Fibroblast of the aortic adventitia (primary cell): ENCODE measurements around the gene HERC2. TPM values are rescaled to one million over a fixed set of nuclear protein-coding genes. Genes with fewer than 3 reads are reported as not detected.
"Not testable (repeated sequence)": the region's sequence is repeated elsewhere in the genome, so short reads cannot be mapped to it uniquely, and the experiment has no call there.

Experiments
- DNase-seq: peaks from one replicate; pipeline ENCODE4 v3.0.0-alpha.2; 2010; ENCODE audit warnings: low read depth
- H3K4me3 ChIP-seq: 2 replicates; pipeline ENCODE4 v1.5.1; 2011; ENCODE audit warnings: low read depth, mild to moderate bottlenecking, control low read depth, low read length, moderate library complexity
- total RNA-seq: library from RNA; depleted of rRNA; stranded (reverse); fragments of >200 nt; gene quantifications from 2 replicates; pipeline ENCODE4 v1.2.3, GENCODE V29; 2012; ENCODE audit warnings: low replicate concordance
- TF ChIP-seq, protein P1 (sequence below): IDR thresholded peaks from 2 replicates; pipeline ENCODE4 v1.5.1; 2011; ENCODE audit warnings: mild to moderate bottlenecking, low read length, control low read depth, inconsistent platforms; ENCODE audit not compliant: insufficient read depth

HERC2 gene
- total RNA-seq, 1 donor: 49.1 TPM

DNA sequence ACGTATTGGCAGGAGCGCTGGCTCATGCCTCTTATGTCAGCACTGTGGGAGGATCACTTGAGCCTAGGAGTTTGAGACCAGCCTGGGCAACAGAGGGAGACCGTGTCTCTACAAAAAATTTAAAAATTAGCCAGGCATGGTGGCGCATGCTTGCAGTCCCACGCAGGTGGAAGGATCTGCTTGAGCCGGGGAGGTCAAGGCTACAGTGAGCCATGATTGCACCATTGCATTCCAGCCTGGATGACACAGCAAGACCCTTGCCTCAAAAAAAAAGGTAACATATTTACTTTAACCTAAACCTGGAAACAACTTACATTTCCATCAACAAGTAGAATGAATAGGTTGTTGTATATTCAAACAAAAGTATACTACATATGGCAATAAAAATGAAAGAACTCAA is 78.1 kb downstream of the HERC2 start:
- DNase-seq: no peak
- H3K4me3 ChIP-seq: no peak overlapping the region
- TF ChIP-seq, protein P1, sequence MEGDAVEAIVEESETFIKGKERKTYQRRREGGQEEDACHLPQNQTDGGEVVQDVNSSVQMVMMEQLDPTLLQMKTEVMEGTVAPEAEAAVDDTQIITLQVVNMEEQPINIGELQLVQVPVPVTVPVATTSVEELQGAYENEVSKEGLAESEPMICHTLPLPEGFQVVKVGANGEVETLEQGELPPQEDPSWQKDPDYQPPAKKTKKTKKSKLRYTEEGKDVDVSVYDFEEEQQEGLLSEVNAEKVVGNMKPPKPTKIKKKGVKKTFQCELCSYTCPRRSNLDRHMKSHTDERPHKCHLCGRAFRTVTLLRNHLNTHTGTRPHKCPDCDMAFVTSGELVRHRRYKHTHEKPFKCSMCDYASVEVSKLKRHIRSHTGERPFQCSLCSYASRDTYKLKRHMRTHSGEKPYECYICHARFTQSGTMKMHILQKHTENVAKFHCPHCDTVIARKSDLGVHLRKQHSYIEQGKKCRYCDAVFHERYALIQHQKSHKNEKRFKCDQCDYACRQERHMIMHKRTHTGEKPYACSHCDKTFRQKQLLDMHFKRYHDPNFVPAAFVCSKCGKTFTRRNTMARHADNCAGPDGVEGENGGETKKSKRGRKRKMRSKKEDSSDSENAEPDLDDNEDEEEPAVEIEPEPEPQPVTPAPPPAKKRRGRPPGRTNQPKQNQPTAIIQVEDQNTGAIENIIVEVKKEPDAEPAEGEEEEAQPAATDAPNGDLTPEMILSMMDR: no peak

DNA sequence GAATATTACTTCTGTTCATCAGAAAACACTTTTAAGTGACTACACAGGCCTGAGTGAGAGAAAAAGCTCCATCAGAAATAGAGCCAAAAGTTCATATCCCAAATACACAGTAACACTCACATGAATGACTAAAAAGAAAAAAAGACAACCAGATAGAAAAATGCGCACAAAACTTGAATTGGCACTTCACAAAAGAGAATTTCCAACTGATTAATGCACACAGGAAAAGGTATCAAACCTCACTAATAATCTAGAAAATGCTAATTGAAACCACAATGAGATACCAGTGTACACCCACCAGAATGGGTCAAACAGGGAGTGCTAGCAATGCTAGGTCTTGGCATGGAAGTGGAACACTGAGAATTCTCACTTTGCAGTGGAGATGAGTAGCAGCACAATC is 78.6 kb downstream of the HERC2 start:
- no peak overlapping the region for H3K4me3 ChIP-seq
- TF ChIP-seq, protein P1: no peak
- DNase-seq: no peak

DNA sequence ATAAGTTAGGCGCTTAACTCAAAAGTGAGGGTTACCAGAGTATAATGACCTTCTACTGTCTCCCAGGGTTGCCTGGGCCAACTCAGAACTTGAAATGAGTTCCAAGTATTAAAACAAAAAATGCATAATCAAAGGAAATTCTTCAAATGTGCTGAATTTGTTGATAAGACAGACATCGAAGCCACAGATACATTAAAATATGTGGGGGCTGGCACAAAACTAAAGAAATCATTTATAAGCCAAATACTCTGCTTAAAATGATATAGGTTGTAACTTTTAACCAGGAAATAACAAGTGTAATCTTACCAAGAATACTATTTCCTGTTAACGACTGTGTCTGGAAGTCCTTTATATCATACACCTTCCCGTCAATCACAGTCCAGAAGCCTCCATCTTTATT is 83.7 kb downstream of the HERC2 start:
- not testable (repeated sequence) for H3K4me3 ChIP-seq, DNase-seq

DNA sequence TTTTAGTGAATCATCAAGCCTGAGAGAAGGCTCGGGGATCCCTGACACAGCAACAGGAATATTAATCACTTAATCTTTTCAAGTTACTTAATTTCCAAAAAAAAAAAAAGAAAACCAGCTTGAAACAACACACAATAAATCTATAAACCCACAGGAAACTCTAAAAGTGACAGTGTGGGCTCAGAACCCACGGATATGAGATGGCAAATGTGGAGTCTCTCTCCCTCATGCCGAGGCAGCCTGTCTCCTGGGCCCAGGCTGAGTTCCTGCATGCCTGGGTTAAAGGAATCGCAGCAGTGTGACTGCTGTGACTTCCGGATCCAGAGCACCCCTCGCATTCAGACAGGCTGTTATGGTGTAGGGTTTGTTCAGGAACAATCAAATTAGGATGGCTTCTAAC is 90.2 kb downstream of the HERC2 start:
- DNase-seq, H3K4me3 ChIP-seq: not testable (repeated sequence)

GRCh38 chr15:28231336-28231735 is 90.6 kb downstream of the HERC2 start:
- not testable (repeated sequence) for H3K4me3 ChIP-seq, DNase-seq

- not testable (repeated sequence) for DNase-seq, H3K4me3 ChIP-seq
These were observed 92.9 kb downstream of the HERC2 start for GRCh38 chr15:28228990-28229640.

DNA sequence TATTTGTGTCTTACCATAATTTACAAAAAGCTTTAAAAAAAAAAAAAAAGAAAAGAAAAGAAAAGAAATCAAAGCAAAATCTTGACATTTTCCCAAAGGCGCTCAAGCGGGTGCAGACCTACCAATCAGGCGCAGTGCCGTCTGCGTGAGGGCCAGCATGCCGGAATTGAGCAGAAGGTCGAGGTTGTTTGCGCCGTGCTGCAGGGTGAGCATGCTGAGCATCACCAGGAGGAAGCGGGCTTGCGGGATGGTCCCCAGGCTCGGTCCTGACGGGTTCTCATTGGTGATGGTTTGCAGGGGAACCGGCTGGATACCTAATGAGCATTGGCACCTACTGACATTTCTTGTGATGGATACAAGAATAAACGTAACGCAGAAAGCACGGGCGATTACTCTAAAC is 93.9 kb downstream of the HERC2 start:
- TF ChIP-seq, protein P1: no peak
- DNase-seq: no peak
- H3K4me3 ChIP-seq: no peak overlapping the region

GRCh38 chr15:28227303-28227702 is 94.7 kb downstream of the HERC2 start:
- not testable (repeated sequence) for H3K4me3 ChIP-seq
- DNase-seq: peak; percentile 15
- TF ChIP-seq, protein P1: peak; percentile 36

- DNase-seq, H3K4me3 ChIP-seq: not testable (repeated sequence)
These were observed 99.4 kb downstream of the HERC2 start for GRCh38 chr15:28222612-28223011.

DNA sequence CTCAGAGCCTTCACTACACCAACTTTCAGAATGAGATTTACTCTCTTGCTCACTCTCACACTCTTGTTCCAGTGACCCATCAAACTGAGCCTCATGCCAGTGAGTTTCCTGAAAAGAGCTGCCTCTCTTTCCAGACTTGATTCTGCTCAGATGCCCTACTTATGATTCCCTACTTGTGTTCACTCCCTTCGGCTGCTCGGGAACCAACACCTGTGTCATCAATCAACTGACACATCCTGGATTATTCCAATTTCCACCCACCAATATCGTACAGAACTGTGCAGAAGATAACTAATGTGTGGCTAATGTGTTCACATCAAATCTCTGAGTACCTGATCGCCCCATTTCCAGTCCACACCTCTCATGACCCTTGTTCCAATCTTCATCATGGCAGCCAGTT is 100.3 kb downstream of the HERC2 start:
- not testable (repeated sequence) for H3K4me3 ChIP-seq, DNase-seq
